ENCODE data around the gene EXOC8. TPM values are rescaled to one million over a fixed set of nuclear protein-coding genes. Genes with fewer than 3 reads are reported as not detected.
"Not testable (repeated sequence)": the region's sequence is repeated elsewhere in the genome, so short reads cannot be mapped to it uniquely, and the experiment has no call there.

The EXOC8 gene
- total RNA-seq, 1 experiment from 2014 or later = 24.5 TPM

DNA sequence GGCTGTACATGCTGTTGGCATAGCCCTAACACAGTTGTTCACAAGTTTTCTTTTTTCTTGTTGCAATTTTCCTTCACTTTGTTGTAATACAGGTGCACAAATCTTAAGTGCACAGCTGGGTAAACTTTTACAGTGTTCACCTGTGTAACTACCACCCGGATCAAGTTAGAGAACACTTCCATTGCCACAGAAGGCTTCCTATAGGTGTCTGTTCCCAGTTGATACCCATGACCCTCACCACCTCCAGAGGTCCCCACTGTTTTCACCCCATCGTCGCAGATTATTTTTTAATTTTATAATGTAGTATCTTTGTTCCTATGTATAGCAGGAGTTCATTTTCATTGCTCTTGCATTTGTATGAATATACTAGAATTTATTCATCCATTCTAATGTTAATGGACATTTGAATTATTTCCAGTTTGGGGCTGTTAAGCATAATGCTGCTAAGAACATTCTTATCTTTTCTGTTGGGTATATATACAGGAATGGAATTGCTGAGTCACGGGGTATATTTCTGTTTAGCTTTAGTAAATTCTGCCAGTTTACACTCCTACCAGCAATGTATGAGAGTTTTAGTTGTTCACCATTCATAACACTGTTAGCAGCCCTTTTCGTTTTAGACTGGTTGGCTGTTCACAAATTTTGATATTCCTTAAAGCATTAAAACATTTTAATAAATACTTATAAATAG lies 16.8 kb upstream of the EXOC8 start:
- TF ChIP-seq, protein P1, sequence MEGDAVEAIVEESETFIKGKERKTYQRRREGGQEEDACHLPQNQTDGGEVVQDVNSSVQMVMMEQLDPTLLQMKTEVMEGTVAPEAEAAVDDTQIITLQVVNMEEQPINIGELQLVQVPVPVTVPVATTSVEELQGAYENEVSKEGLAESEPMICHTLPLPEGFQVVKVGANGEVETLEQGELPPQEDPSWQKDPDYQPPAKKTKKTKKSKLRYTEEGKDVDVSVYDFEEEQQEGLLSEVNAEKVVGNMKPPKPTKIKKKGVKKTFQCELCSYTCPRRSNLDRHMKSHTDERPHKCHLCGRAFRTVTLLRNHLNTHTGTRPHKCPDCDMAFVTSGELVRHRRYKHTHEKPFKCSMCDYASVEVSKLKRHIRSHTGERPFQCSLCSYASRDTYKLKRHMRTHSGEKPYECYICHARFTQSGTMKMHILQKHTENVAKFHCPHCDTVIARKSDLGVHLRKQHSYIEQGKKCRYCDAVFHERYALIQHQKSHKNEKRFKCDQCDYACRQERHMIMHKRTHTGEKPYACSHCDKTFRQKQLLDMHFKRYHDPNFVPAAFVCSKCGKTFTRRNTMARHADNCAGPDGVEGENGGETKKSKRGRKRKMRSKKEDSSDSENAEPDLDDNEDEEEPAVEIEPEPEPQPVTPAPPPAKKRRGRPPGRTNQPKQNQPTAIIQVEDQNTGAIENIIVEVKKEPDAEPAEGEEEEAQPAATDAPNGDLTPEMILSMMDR (IDR thresholded peaks at IDR 0.05; ENCODE audit: unreplicated experiment) = no peak
- Mint-ChIP-seq H3K36me3 (ENCODE audit: insufficient read depth, unreplicated experiment) (peaks cover 21% of the 10 kb centered on the region), H3K4me3 (ENCODE audit: low read depth, unreplicated experiment) (no peak overlapping the region), H3K4me1 (ENCODE audit: low read depth, unreplicated experiment) (no peaks in the 10 kb centered on the region), H3K9me3 (ENCODE audit: low read depth, unreplicated experiment) (no peaks in the 10 kb centered on the region), H3K27me3 (ENCODE audit: unreplicated experiment) (no peaks in the 10 kb centered on the region), H3K27ac (ENCODE audit: unreplicated experiment) (no peak overlapping the region)
- no TSS peak for BruUV-seq (replicated peaks)
- CTCF ChIA-PET = no interaction called here
- DNase-seq = no peak
- intact Hi-C loops (cut with micrococcal nuclease; ENCODE audit: unreplicated experiment) = loop anchor here (5.0 kb wide), 2 partner anchors 53 to 173 kb away; partner anchors contain the start of gene TSNAX

DNA sequence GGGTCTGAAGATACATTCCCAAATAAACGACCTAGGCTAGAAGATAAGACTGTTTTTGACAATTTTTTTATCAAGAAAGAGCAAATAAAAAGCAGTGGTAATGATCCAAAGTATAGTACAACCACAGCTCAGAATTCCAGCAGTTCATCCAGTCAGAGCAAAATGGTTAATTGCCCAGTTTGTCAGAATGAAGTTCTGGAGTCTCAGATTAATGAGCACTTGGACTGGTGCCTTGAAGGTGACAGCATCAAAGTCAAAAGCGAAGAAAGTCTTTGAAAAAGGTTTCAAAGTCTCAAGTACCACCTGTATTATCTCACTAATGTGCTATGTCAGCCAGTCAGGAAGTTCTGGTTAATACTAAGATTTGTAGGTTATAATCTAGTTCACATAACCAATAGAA lies 15.4 kb upstream of the EXOC8 start:
- peaks cover 21% of the 10 kb centered on the region for H3K36me3 Mint-ChIP-seq (ENCODE audit: insufficient read depth, unreplicated experiment)
- DNase-seq = no peak
- TSS peak; percentile 9 for BruUV-seq (replicated peaks)
- H3K27me3 Mint-ChIP-seq (ENCODE audit: unreplicated experiment) = no peaks in the 10 kb centered on the region
- no peak overlapping the region for H3K27ac Mint-ChIP-seq (ENCODE audit: unreplicated experiment)
- no peaks in the 10 kb centered on the region for H3K9me3 Mint-ChIP-seq (ENCODE audit: low read depth, unreplicated experiment)
- H3K4me1 Mint-ChIP-seq (ENCODE audit: low read depth, unreplicated experiment) = no peaks in the 10 kb centered on the region
- intact Hi-C loops (cut with micrococcal nuclease; ENCODE audit: unreplicated experiment) = no loop called here
- H3K4me3 Mint-ChIP-seq (ENCODE audit: low read depth, unreplicated experiment) = no peak overlapping the region
- CTCF ChIA-PET = no interaction called here
- TF ChIP-seq, protein P1 (IDR thresholded peaks at IDR 0.05; ENCODE audit: unreplicated experiment) = no peak

- CTCF ChIA-PET = no interaction called here
- BruUV-seq (replicated peaks) = no TSS peak
Measured at GRCh38 chr1:231351816-231352215, 14.2 kb upstream of the EXOC8 start.

DNA sequence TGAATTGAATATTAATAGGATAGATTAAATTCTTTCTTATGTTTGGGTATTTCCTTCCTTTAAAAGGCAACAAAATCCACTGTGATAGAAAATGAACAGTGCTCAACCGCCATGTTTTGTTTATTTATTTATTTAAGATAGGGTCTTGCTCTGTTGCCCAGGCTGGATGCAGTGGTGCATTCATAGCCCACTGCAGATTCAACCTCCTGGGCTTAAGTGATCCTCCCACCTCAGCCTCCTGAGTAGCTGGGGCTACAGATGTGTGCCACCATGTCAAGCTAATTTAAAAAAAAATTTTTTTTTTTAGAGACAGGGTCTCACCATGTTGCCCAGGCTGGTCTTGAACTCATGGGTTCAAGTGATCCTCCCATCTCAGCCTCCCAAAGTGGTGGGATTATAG lies 11.2 kb upstream of the EXOC8 start:
- H3K4me3 Mint-ChIP-seq (ENCODE audit: low read depth, unreplicated experiment); H3K27ac Mint-ChIP-seq (ENCODE audit: unreplicated experiment); H3K4me1 Mint-ChIP-seq (ENCODE audit: low read depth, unreplicated experiment); BruUV-seq (replicated peaks); CTCF ChIA-PET; intact Hi-C loops (cut with micrococcal nuclease; ENCODE audit: unreplicated experiment); DNase-seq; H3K27me3 Mint-ChIP-seq (ENCODE audit: unreplicated experiment); H3K9me3 Mint-ChIP-seq (ENCODE audit: low read depth, unreplicated experiment): not testable (repeated sequence)
- peaks cover 40% of the 10 kb centered on the region for H3K36me3 Mint-ChIP-seq (ENCODE audit: insufficient read depth, unreplicated experiment)

More at GRCh38 chr1:231351816-231352215, 14.2 kb upstream of the EXOC8 start:
- Mint-ChIP-seq H3K27me3 (ENCODE audit: unreplicated experiment) (no peaks in the 10 kb centered on the region), H3K4me1 (ENCODE audit: low read depth, unreplicated experiment) (no peaks in the 10 kb centered on the region), H3K9me3 (ENCODE audit: low read depth, unreplicated experiment) (no peaks in the 10 kb centered on the region), H3K27ac (ENCODE audit: unreplicated experiment) (no peak overlapping the region), H3K36me3 (ENCODE audit: insufficient read depth, unreplicated experiment) (peaks cover 21% of the 10 kb centered on the region), H3K4me3 (ENCODE audit: low read depth, unreplicated experiment) (no peak overlapping the region)
- TF ChIP-seq, protein P1 (IDR thresholded peaks at IDR 0.05; ENCODE audit: unreplicated experiment) = no peak
- DNase-seq = no peak
- intact Hi-C loops (cut with micrococcal nuclease; ENCODE audit: unreplicated experiment) = no loop called here

- Mint-ChIP-seq H3K4me3 (ENCODE audit: low read depth, unreplicated experiment) (no peak overlapping the region), H3K27ac (ENCODE audit: unreplicated experiment) (no peak overlapping the region), H3K27me3 (ENCODE audit: unreplicated experiment) (no peaks in the 10 kb centered on the region), H3K9me3 (ENCODE audit: low read depth, unreplicated experiment) (no peaks in the 10 kb centered on the region), H3K36me3 (ENCODE audit: insufficient read depth, unreplicated experiment) (peaks cover 44% of the 10 kb centered on the region), H3K4me1 (ENCODE audit: low read depth, unreplicated experiment) (no peaks in the 10 kb centered on the region)
- BruUV-seq (replicated peaks) = no TSS peak
- intact Hi-C loops (cut with micrococcal nuclease; ENCODE audit: unreplicated experiment) = no loop called here
- DNase-seq = no peak
- CTCF ChIA-PET = no interaction called here
- TF ChIP-seq, protein P1 (IDR thresholded peaks at IDR 0.05; ENCODE audit: unreplicated experiment) = no peak
Measured at GRCh38 chr1:231348442-231348841, 10.8 kb upstream of the EXOC8 start.

Data from Calu3 (cell line).